Activated CD8-positive, alpha-beta memory T cell treated with anti-CD3 and anti-CD28 coated beads, Interleukin-2, amount 50 U/mL, for 1 hour (primary cell): Measurements from ENCODE around the gene ARID3C.

Source experiments
- DNase-seq: peaks from one replicate; pipeline ENCODE4 v3.0.0-alpha.2; 2020; ENCODE audit errors: extremely low read depth

Gene ARID3C

GRCh38 chr9:34577400-34578240, 51.2 kb downstream of the ARID3C start:
- DNase-seq: no peak

GRCh38 chr9:34576597-34577399, 52.1 kb downstream of the ARID3C start:
- no peak for DNase-seq

DNA sequence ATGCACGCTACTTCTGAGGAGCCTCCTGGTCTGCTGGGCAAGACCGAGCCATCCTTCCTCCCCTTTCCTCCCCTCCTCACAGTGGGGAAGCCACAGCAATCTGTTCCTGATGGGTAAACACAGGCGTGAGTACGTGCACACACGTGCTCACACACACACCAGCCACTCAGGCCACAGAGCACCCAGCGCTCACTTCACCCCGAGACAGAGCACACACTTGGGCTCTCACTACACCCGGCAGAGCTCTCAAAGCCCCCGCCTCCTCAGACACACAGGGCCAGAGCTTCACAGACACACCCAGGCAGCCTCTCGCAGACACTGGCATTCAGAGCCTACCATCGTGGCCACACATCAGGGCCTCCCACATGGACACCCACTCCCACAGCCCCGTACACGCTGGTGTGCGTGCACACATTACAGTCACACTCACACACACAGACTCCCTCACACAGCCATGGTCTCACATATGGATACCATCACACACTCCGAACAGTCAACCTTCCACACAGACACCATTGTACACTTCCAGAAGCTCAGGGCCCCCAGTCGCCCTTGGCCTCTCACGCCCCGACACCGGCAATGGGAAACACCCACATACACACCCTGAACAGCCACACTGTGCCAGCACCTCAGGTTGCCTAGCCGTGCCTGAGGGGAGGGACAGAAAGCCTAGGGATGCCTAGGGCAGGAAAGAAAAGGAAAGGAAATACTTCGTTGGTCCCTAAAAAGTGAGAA, 52.8 kb downstream of the ARID3C start:
- no peak for DNase-seq

DNA sequence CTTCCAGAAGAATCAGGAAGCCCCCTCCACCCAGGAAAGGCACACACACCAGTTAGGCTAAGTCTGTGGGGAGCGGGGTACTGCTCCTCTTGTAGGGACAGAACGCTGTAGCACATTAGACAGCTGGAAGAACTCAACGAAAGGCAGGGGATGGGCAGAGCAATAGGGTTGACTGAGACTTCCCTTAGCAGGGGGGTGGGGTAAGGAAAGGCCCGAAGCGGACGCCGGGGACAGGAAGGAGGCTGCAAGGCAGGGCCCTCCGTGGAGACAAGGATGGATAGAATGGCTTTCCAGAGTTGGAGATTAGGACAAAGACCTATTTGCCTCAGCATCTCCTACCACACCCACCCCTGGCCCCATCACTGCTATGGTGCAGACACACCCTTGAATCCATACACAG, 53.6 kb downstream of the ARID3C start:
- no peak for DNase-seq

- DNase-seq: no peak
Observed at GRCh38 chr9:34574571-34574970, 54.3 kb downstream of the ARID3C start.

- no peak for DNase-seq
Observed at GRCh38 chr9:34573599-34574325, 55.1 kb downstream of the ARID3C start.

DNA sequence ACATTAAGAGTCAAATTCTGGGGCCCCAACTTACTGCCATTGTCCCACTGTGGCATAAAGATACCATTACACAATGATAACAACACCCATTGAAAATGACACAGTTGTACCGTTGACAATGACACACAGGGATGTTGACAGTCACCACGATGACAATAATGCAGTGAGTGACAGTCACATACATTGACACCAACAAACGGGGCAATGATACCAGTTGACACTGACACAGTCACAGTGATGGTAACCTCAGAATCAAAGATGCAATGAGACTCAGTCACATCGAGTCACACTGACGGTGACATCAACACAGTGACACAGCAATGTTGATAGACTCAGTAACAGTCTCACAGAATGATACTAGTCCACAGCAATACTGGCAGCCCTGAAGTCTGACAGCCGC, 56.2 kb downstream of the ARID3C start:
- no peak for DNase-seq

- no peak for DNase-seq
Observed at GRCh38 chr9:34572092-34572491, 56.8 kb downstream of the ARID3C start.

DNA sequence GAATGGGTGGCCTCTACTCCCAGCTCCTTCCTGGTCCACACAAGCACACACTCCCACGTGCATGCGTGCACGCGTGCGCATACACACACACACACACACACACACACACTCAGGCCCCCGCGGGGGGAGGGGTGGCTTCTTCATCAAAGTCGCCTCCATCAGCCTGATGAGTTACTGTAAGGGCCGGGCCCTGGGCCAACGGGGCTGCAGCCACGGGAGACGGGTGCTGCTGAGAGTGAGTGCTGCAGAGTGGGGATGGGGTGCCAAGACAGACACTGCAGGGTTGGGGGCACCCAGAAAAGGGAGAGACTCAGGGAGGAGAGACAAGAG, 57.4 kb downstream of the ARID3C start:
- DNase-seq: no peak
